ENCODE measurements around the gene SORCS1. TPM values are rescaled to one million over a fixed set of nuclear protein-coding genes. Genes with fewer than 3 reads are reported as not detected.

Gene SORCS1
- total and polyA plus RNA-seq, 2 of the 13 experiments (the other 11 are each of a cell fraction or from before 2014, with no cell fraction given), result not detected

- ATAC-seq (no peak), FAIRE-seq (no peak), DNase-seq (ENCODE audit: low spot score) (no peak)
- no peaks in the 10 kb centered on the region for H3K27me3 ChIP-seq (ENCODE audit: control insufficient read depth in 1 of 2, insufficient read depth in 2 of 2, low read length in 2 of 2)
- POLR2A ChIA-PET, result no interaction called here
- CTCF ChIA-PET (ENCODE audit: low intra/inter-chr PET ratio, low total read pairs), result no interaction called here
- no peaks in the 10 kb centered on the region for H3K36me3 ChIP-seq (replicated peaks in 1 of 2; ENCODE audit: control insufficient read depth in 1 of 2, insufficient read depth in 2 of 2, low read length in 2 of 2)
- no peak overlapping the region for H3K9ac ChIP-seq (ENCODE audit: insufficient read depth, low read depth, low read length)
- no TSS peak for BruUV-seq (replicated peaks)
- TF ChIP-seq ZIK1 (CRISPR knock-in tag; IDR thresholded peaks at IDR 0.05; ENCODE audit: borderline replicate concordance, low read depth) (no peak), CCDC6 (CRISPR knock-in tag; IDR thresholded peaks at IDR 0.05) (no peak)
- H3K9me3 ChIP-seq (ENCODE audit: low read length), result peaks cover 40% of the 10 kb centered on the region
- H4K20me1 ChIP-seq (ENCODE audit: insufficient read depth, low read length), result no peaks in the 10 kb centered on the region
- H3K27ac ChIP-seq (ENCODE audit: extremely low read length, insufficient read depth, low read length), result no peak overlapping the region
- in situ Hi-C loops (cut with HindIII; ENCODE audit: extremely low pct_ligation_motif_present, low pct_unique_long_range_greater_than_20kb), result no loop called here
- H2AFZ ChIP-seq (ENCODE audit: low read length), result no peak overlapping the region
- H3K79me2 ChIP-seq (ENCODE audit: insufficient read depth, low read length), result no peaks in the 10 kb centered on the region
- no peak overlapping the region for H3K4me3 ChIP-seq (replicated peaks in 1 of 3; ENCODE audit: insufficient read depth in 1 of 3, low read depth in 2 of 3, low read length in 3 of 3)
- intact Hi-C loops (cut with micrococcal nuclease; ENCODE audit: unreplicated experiment), result no loop called here
- no peak overlapping the region for H3K4me2 ChIP-seq (ENCODE audit: low read depth, low read length)
- H3K4me1 ChIP-seq (ENCODE audit: insufficient read depth, low read length), result no peaks in the 10 kb centered on the region
- WGBS (ENCODE audit: low lambda C conversion rate), result 1% methylated on average over 4 of the region's 4 CpGs
Measured at GRCh38 chr10:106917452-106918055, 247.0 kb downstream of the SORCS1 start.

GRCh38 chr10:106914016-106914415 lies 250.5 kb downstream of the SORCS1 start:
- BruUV-seq (replicated peaks), result no TSS peak
- in situ Hi-C loops (cut with HindIII; ENCODE audit: extremely low pct_ligation_motif_present, low pct_unique_long_range_greater_than_20kb), result no loop called here
- no peaks in the 10 kb centered on the region for H3K36me3 ChIP-seq (replicated peaks in 1 of 2; ENCODE audit: control insufficient read depth in 1 of 2, insufficient read depth in 2 of 2, low read length in 2 of 2)
- no peak overlapping the region for H3K4me2 ChIP-seq (ENCODE audit: low read depth, low read length)
- no peak for DNase-seq (ENCODE audit: low spot score)
- ATAC-seq, result no peak
- no peaks in the 10 kb centered on the region for H3K79me2 ChIP-seq (ENCODE audit: insufficient read depth, low read length)
- ChIA-PET POLR2A (no interaction called here), CTCF (ENCODE audit: low intra/inter-chr PET ratio, low total read pairs) (no interaction called here)
- H3K27me3 ChIP-seq (ENCODE audit: control insufficient read depth in 1 of 2, insufficient read depth in 2 of 2, low read length in 2 of 2), result no peaks in the 10 kb centered on the region
- intact Hi-C loops (cut with micrococcal nuclease; ENCODE audit: unreplicated experiment), result no loop called here
- no peak overlapping the region for H2AFZ ChIP-seq (ENCODE audit: low read length)
- H4K20me1 ChIP-seq (ENCODE audit: insufficient read depth, low read length), result no peaks in the 10 kb centered on the region
- no peak for TF ChIP-seq SOX13 (IDR thresholded peaks at IDR 0.05)
- TF ChIP-seq SOX13 (CRISPR knock-in tag; conservative IDR thresholded peaks at IDR 0.05 in 1 of 2, IDR thresholded peaks at IDR 0.05 in 1 of 2), result no peak
- TF ChIP-seq ZSCAN12 (CRISPR knock-in tag; IDR thresholded peaks at IDR 0.05), result no peak
- no peak for TF ChIP-seq TBL1XR1 (IDR thresholded peaks at IDR 0.05; ENCODE audit: borderline replicate concordance, low read length, partially characterized antibody)
- TF ChIP-seq ZNF20 (CRISPR knock-in tag; IDR thresholded peaks at IDR 0.05), result no peak
- no peak for TF ChIP-seq NONO (IDR thresholded peaks at IDR 0.05)
- TF ChIP-seq NONO (CRISPR knock-in tag; conservative IDR thresholded peaks at IDR 0.05), result no peak
- no peak for TF ChIP-seq FOXK1 (CRISPR knock-in tag; IDR thresholded peaks at IDR 0.05; ENCODE audit: borderline replicate concordance, low read depth)
- TF ChIP-seq IKZF4 (CRISPR knock-in tag; IDR thresholded peaks at IDR 0.05; ENCODE audit: borderline replicate concordance, low read depth, not compliant biosample characterization), result no peak
- TF ChIP-seq FLYWCH1 (CRISPR knock-in tag; IDR thresholded peaks at IDR 0.05), result no peak
- no peak for FAIRE-seq
- WGBS (ENCODE audit: low lambda C conversion rate), result 14% methylated on average over 3 of the region's 3 CpGs
- H3K9me3 ChIP-seq (ENCODE audit: low read length), result peaks cover 29% of the 10 kb centered on the region
- H3K4me1 ChIP-seq (ENCODE audit: insufficient read depth, low read length), result no peaks in the 10 kb centered on the region
- no peak overlapping the region for H3K27ac ChIP-seq (ENCODE audit: extremely low read length, insufficient read depth, low read length)
- no peak overlapping the region for H3K4me3 ChIP-seq (replicated peaks in 1 of 3; ENCODE audit: insufficient read depth in 1 of 3, low read depth in 2 of 3, low read length in 3 of 3)
- H3K9ac ChIP-seq (ENCODE audit: insufficient read depth, low read depth, low read length), result no peak overlapping the region

All from HepG2 (cell line).